ENCODE data around the gene RNPEP.

RNPEP gene

DNA sequence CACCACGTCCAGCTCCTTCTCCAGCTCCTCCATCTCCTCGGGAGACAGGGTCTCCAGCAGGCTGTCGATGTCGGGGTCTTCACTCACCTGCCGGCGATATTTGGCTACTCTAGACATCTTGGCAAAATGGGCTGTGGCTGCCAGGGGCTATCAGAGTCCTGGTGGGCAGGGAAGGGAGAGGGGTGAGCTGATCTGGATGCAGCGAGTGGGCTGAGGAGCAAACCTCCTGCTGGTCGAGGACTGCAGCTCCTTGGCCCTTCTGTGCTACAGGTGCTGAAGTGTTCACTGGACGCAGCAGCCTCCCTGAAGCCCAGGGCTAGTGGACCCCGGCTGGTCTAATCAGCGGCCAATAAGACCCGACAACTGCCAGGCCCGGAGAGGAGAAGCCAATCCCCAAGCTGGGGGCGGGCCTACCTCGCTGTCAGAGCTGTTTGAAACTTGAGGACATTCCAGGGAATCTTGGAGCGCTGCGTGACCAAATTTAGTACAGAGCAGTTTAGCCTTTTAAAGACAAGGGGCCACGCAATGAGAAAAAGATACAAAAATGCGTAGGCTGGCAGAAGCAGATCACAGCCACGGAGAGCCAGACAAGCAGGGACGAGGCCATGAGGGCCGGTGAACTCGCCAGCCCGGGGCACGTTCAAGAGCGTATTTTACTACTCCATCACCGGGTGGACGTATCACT is 36.1 kb upstream of the RNPEP start, which contains the start of gene LMOD1:
Gene LMOD1 (minus strand): TSS at position 325 of the 685 bp plus-strand sequence. CDS start 208 bp downstream, at position 117.
- TF ChIP-seq GATA3 (IDR thresholded peaks at IDR 0.05; ENCODE audit: low read depth, low read length), result no peak

DNA sequence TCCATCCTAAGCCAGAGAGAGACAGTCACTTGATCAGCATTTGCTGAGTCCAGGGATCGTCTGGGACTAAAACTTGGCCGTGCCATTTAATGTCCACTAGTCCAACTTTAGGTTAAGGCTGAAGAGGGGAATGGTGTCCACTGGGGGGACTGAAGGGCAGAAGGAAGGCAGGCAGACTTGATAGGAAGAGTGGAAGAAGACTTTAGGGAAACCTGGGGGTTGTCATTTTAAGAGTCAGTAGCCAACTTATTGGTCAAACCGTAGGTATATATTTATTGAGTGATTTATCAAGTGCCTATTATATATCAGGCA is 34.8 kb upstream of the RNPEP start:
- no peak for TF ChIP-seq GATA2 (IDR thresholded peaks at IDR 0.05; ENCODE audit: low read depth, low read length)
- TF ChIP-seq GATA3 (IDR thresholded peaks at IDR 0.05; ENCODE audit: low read depth, low read length), result no peak

DNA sequence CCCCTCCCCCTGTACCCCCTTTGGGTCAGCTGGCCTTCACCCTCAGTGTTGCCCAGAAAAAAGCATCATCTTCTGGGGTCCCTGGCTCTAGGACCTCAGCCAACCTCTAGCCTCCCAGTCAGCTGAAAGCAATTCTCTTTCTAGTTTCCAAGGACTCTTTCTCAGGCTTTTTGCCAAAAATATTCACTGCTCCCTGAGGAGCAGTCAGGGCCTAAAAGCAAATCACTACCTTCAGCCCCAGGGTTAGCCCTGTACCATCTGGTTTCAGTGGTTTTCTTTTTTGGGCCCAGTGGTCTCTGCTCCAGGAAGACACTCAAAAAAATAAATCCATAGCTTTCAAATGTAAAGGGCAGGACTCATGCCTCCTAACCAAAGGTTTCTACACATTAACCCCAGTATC is 33.0 kb upstream of the RNPEP start:
- no peak for TF ChIP-seq GATA3 (IDR thresholded peaks at IDR 0.05; ENCODE audit: low read depth, low read length)
- TF ChIP-seq GATA2 (IDR thresholded peaks at IDR 0.05; ENCODE audit: low read depth, low read length), result no peak

DNA sequence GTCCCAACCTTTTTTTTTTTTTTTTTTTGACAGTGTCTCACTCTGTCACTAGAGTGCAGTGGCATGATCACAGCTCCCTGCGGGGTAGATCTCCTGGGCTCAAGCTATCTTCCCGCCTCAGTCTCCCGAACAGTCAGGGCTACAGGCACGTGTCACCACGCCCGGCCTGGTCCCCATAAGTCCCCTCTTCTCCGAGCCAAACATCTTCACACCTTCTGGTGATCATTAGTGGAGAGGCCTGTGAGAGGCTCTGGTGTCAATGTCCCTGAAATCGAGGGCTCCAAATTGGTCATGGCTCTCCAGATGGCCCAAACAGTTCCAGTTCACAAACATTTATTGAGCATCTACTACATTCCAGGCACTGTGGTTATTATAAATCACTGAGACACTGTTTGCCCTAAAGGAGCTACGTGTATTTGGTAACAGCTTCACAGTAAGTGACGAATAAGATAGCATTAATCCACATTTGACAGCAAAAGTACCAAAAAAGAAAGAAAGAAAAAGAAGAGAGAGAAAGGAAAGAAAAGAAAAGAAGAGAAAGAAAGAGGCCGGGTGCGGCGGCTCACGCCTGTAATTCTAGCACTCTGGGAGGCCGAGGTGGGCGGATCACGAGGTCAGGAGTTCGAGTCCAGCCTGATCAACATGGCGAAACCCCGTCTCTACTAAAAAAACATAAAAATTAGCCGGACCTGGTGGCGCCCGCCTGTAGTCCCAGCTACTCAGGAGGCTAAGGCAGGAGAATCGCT is 28.0 kb upstream of the RNPEP start:
- TF ChIP-seq GATA2 (IDR thresholded peaks at IDR 0.05; ENCODE audit: low read depth, low read length), result no peak
- TF ChIP-seq GATA3 (IDR thresholded peaks at IDR 0.05; ENCODE audit: low read depth, low read length), result no peak

DNA sequence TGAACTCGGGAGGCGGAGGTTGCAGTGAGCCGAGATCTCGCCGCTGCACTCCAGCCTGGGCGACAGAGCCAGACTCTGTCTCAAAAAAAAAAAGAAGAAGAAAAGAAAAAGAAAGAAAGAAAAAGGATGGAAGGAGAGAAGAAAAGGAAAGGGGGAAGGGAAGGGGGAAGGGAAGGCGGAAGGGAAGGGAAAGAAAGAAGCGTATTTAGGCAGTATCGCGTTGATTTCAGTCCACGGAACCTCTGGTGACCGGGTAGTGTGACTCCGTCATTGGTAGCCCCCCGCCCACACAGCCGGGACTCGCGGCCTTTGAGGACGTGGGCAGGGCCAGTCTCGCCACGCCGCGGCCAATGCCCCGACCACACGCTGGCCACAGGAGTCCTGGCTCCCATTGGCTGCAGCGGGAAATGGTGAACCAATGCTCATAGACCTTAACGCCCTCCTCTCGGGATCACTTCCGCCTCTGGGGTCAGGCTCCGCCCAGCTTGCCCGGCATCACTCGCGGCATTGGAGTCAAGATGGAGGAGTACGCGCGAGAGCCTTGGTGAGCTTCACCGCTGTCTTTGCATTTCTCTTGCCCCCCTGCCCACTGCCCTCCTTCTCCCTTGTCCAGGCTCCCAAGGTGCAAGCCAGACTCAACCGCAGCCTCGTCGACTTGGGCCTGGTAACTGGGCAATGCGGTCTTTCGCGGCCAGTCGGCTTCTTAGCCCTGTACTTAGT is 27.3 kb upstream of the RNPEP start, which contains the start of gene TIMM17A:
Gene TIMM17A (plus strand): TSS at position 495 of the 720 bp plus-strand sequence. CDS start 24 bp downstream, at position 519.
- no peak for TF ChIP-seq GATA3 (IDR thresholded peaks at IDR 0.05; ENCODE audit: low read depth, low read length)
- no peak for TF ChIP-seq GATA2 (IDR thresholded peaks at IDR 0.05; ENCODE audit: low read depth, low read length)

GRCh38 chr1:201955729-201956143 is 26.7 kb upstream of the RNPEP start:
- TF ChIP-seq GATA3 (IDR thresholded peaks at IDR 0.05; ENCODE audit: low read depth, low read length) (no peak), GATA2 (IDR thresholded peaks at IDR 0.05; ENCODE audit: low read depth, low read length) (no peak)

- TF ChIP-seq GATA3 (IDR thresholded peaks at IDR 0.05; ENCODE audit: low read depth, low read length) (no peak), GATA2 (IDR thresholded peaks at IDR 0.05; ENCODE audit: low read depth, low read length) (no peak)
Observed at GRCh38 chr1:201958348-201958747, 24.1 kb upstream of the RNPEP start.

DNA sequence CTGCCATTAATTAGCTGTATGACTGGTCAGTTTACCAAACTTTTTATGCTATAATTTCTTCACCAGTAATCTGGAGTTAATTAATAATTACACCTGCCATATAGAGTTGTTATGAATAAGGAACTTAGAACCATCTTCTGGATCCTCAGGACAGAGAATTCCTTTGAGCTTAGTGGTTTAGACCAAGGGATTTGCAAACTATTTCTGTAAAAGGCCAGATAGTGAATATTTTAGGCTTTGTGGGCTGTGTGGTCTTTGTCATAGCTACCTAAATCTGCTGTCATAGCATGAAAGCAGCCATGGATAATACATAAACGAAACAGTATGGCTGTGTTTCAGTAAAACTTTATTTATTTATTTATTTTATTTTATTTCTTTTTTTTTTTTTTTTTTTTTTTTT is 18.2 kb upstream of the RNPEP start:
- TF ChIP-seq GATA2 (IDR thresholded peaks at IDR 0.05; ENCODE audit: low read depth, low read length) (no peak), GATA3 (IDR thresholded peaks at IDR 0.05; ENCODE audit: low read depth, low read length) (no peak)

DNA sequence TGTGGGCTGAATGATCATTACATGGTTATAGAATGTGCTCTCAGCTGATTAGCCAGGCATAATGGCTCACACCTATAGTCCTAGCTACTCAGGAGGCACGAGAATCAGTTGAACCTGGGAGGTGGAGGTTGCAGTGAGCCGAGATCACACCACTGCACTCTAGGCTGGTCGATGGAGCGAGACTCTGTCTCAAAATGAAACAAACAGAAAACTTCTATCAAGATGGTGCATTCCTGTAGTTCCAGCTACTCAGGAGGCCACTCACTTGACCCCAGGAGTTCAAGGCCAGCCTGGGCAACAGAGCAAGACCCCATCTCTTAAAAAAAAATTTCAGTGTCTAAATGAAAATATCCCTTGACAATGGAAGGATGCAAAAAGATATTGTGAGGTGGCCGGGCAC is 16.3 kb upstream of the RNPEP start:
- TF ChIP-seq GATA2 (IDR thresholded peaks at IDR 0.05; ENCODE audit: low read depth, low read length), result no peak

DNA sequence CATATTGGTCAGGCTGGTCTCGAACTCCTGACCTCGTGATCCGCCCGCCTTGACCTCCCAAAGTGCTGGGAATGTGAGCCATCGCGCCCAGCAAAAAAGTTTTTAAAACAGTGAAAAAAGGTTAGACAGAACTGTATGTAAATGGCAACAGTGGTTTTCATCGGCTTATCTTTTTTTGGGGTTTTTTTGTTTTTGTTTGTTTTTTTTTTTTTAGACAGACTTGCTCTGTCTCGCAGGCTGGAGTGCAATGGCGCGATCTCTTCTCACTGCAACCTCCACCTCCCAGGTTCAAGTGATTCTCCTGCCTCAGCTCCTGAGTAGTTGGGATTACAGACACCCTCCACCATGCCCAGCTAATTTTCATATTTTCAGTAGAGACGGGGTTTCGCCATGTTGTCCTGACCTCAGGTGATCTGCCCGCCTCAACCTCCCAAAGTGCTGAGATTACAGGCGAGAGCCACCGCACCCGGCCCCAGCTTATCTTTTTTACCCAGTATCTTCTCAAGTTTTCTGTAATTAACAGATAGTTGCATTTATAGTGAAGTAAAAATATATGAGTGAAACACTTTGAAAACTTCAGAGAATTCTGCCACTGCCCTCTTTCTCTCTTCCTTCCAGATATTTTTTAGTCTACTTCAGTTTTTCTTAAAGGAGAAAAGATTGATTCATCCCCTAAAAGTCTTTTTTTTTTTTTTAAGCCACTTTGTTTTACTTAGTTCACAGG is 14.1 kb upstream of the RNPEP start:
- TF ChIP-seq GATA3 (IDR thresholded peaks at IDR 0.05; ENCODE audit: low read depth, low read length) (no peak), GATA2 (IDR thresholded peaks at IDR 0.05; ENCODE audit: low read depth, low read length) (no peak)

DNA sequence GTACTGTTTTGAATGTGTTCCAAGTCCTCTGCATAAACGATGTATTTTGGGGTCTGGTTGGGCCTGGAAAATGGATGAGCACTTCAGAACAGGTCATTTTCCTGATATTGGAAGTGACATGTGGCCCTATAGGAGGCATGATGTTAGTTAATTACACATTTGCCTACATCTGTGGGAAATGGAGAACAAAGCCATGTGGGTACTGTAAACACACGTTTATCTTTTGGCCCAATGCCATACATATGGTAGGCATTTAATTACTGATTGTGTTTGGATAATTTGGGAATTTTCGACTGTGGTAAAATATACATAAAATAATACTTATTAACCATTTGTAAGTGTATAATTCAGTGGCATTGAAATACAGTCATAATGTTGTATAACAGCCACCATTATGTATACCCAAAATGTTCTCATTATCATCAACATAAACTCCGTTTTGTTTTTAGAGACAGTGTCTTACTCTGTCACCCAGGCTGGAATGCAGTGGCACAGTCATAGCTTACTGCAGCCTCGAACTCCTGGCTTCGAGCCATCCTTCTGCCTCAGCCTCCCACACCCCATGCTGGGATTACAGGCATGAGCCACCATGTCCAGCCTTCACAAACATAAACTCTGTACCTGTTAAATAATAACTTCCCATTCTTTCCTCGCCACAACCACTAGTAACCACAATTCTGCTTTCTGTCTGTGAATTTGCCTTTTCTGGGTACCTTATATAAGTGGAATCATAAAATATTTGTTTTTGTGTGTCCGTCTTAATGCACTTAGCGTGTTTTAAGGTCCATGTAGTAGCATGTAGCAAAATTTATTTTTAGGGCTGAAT is 11.9 kb upstream of the RNPEP start:
- TF ChIP-seq GATA3 (IDR thresholded peaks at IDR 0.05; ENCODE audit: low read depth, low read length) (peak; percentile 82), GATA2 (IDR thresholded peaks at IDR 0.05; ENCODE audit: low read depth, low read length) (peak; percentile 64)

- no peak for TF ChIP-seq GATA2 (IDR thresholded peaks at IDR 0.05; ENCODE audit: low read depth, low read length)
- no peak for TF ChIP-seq GATA3 (IDR thresholded peaks at IDR 0.05; ENCODE audit: low read depth, low read length)
Observed at GRCh38 chr1:201982082-201982622, 296 bp upstream of the RNPEP start.

- peak; percentile 17; the same call in 1 of the 2 replicates for TF ChIP-seq GATA3 (IDR thresholded peaks at IDR 0.05; ENCODE audit: low read depth, low read length)
- peak; percentile 63 for TF ChIP-seq GATA2 (IDR thresholded peaks at IDR 0.05; ENCODE audit: low read depth, low read length)
Observed at GRCh38 chr1:201983380-201983805, 945 bp downstream of the RNPEP start.
